Loucy (cell line): Measurements from ENCODE around the gene PYY.
"Not testable (repeated sequence)": the region's sequence is repeated elsewhere in the genome, so short reads cannot be mapped to it uniquely, and the experiment has no call there.

Experiments used
- H2AFZ ChIP-seq: fragments of 200-600 bp; sonication (generic); 2 replicates; pipeline ENCODE4 v1.6.0; 2016; ENCODE audit warnings: antibody characterized with exemption, mild to moderate bottlenecking, low read length, moderate library complexity
- H3F3A ChIP-seq: fragments of 200-600 bp; 2 replicates; pipeline ENCODE4 v1.6.0; 2016; ENCODE audit warnings: antibody characterized with exemption, low read depth, mild to moderate bottlenecking
- H3K27me3 ChIP-seq: fragments of 200-600 bp; sonication (generic); 2 replicates; pipeline ENCODE4 v1.6.1; 2014; ENCODE audit warnings: low read length, mild to moderate bottlenecking; ENCODE audit not compliant: insufficient read depth, poor library complexity, severe bottlenecking
- H3K36me3 ChIP-seq: fragments of 200-600 bp; sonication (generic); 2 replicates; pipeline ENCODE4 v1.6.1; 2016; ENCODE audit warnings: low read length; ENCODE audit not compliant: insufficient read depth
- H3K4me1 ChIP-seq: fragments of 200-600 bp; sonication (generic); 2 replicates; pipeline ENCODE4 v1.5.1; 2014; ENCODE audit warnings: low read length, mild to moderate bottlenecking; ENCODE audit not compliant: insufficient read depth, poor library complexity, severe bottlenecking
- H3K4me2 ChIP-seq: fragments of 200-600 bp; sonication (generic); 2 replicates; pipeline ENCODE4 v1.6.0; 2014; ENCODE audit warnings: antibody characterized with exemption, low read length, low read depth, mild to moderate bottlenecking; ENCODE audit not compliant: poor library complexity, severe bottlenecking
- H3K4me3 ChIP-seq: fragments of 200-600 bp; sonication (generic); 2 replicates; pipeline ENCODE4 v1.5.1; 2014; ENCODE audit warnings: low read length, mild to moderate bottlenecking, mixed read lengths; ENCODE audit not compliant: poor library complexity, severe bottlenecking
- H3K79me2 ChIP-seq: fragments of 200-600 bp; sonication (generic); 2 replicates; pipeline ENCODE4 v1.6.1; 2014; ENCODE audit warnings: low read length; ENCODE audit not compliant: insufficient read depth
- H3K9ac ChIP-seq: fragments of 200-600 bp; sonication (generic); 2 replicates; pipeline ENCODE4 v1.6.0; 2014; ENCODE audit warnings: mild to moderate bottlenecking, low read depth, low read length, moderate library complexity; ENCODE audit not compliant: poor library complexity, severe bottlenecking
- H3K9me2 ChIP-seq: fragments of 200-600 bp; sonication (generic); replicated peaks from 2 replicates; pipeline ENCODE4 v1.6.1; 2016; ENCODE audit warnings: low read depth, low read length, mixed read lengths
- H3K9me3 ChIP-seq: fragments of 200-600 bp; sonication (generic); 2 replicates; pipeline ENCODE4 v1.6.1; 2014; ENCODE audit warnings: mild to moderate bottlenecking, antibody characterized with exemption, low read length, low read depth; ENCODE audit not compliant: insufficient read depth
- H4K20me1 ChIP-seq: fragments of 200-600 bp; sonication (generic); 2 replicates; pipeline ENCODE4 v1.6.0; 2014; ENCODE audit warnings: antibody characterized with exemption, low read length, mild to moderate bottlenecking; ENCODE audit not compliant: insufficient read depth, poor library complexity, severe bottlenecking
- CTCF ChIP-seq: fragments of 200-600 bp; sonication (generic); conservative IDR thresholded peaks from 2 replicates; pipeline ENCODE4 v1.5.1; 2014; ENCODE audit warnings: mild to moderate bottlenecking, antibody characterized with exemption, low read length
- EZH2phosphoT487 ChIP-seq: fragments of 200-600 bp; IDR thresholded peaks from 2 replicates; pipeline ENCODE4 v1.6.1; 2018; ENCODE audit warnings: antibody characterized with exemption, mild to moderate bottlenecking, moderate library complexity, borderline replicate concordance

Gene PYY

GRCh38 chr17:43974382-43975266, 20.9 kb upstream of the PYY start:
- H2AFZ ChIP-seq: no peak overlapping the region
- no peaks in the 10 kb centered on the region for H3K36me3 ChIP-seq
- H3K4me3 ChIP-seq: no peak overlapping the region
- H3K79me2 ChIP-seq: no peaks in the 10 kb centered on the region
- H3K27me3 ChIP-seq: no peaks in the 10 kb centered on the region
- no peak for TF ChIP-seq EZH2phosphoT487
- TF ChIP-seq CTCF: no peak
- H3F3A ChIP-seq: no peaks in the 10 kb centered on the region
- H3K9me3 ChIP-seq: no peaks in the 10 kb centered on the region
- H3K9me2 ChIP-seq: no peaks in the 10 kb centered on the region
- H3K9ac ChIP-seq: no peak overlapping the region
- no peak overlapping the region for H3K4me2 ChIP-seq
- no peaks in the 10 kb centered on the region for H4K20me1 ChIP-seq
- H3K4me1 ChIP-seq: no peaks in the 10 kb centered on the region

DNA sequence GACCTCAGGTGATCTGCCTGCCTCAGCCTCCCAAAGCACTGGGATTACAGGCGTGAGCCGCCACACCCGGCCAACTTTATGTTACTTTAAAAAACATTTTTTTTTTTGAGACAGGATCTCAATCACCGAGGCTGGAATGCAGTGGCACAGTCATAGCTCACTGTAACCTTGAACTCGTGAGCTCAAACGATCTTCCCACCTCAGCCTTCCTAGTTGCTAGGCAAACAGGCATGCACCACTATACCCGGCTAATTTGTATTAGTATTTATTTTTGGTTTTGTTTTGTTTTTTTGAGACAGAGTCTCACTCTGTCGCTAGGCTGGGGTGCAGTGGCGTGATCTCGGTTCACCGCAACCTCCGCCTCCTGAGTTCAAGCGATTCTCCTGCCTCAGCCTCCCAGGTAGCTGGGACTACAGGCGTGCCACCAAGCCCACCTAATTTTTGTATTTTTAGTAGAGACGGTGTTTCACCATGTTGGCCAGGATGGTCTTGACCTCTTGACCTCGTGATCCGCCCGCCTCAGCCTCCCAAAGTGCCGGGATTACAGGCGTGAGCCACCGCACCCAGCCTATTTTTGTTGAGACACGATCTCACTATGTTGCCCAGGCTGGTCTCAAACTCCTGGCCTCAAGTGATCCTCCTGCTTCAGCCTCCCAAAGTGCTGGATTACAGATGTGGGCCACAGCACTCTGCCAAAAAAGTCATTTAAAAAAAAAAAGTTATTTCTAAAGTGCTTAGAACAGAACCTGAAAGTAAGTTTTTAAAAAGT, 18.9 kb upstream of the PYY start:
- H3K4me3 ChIP-seq, H3K4me1 ChIP-seq, H3K27me3 ChIP-seq, H3K9ac ChIP-seq, H3F3A ChIP-seq, H3K79me2 ChIP-seq, H2AFZ ChIP-seq, H3K9me2 ChIP-seq, H3K4me2 ChIP-seq, H3K9me3 ChIP-seq, H3K36me3 ChIP-seq, H4K20me1 ChIP-seq: not testable (repeated sequence)

DNA sequence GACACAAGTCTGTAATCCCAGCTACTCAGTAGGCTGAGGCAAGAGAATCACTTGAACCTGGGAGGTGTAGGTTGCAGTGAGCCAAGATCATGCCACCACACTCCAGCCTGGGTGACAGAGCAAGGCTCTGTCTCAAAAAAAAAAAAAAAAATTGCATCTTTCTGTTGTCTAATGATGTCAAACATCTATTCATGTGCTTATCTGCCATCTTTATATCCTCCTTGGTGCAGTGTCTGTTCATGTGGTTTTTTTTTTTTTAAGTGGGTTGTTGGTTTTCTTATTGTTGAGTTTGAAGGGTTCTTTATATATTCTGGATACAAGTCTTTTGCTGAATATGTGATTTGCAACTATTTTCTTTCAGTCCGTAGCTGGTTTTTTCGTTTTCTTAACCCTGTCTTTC, 17.7 kb upstream of the PYY start:
- H3F3A ChIP-seq, H2AFZ ChIP-seq, H3K36me3 ChIP-seq, H3K79me2 ChIP-seq, H3K4me3 ChIP-seq, H3K4me1 ChIP-seq, H3K4me2 ChIP-seq, H3K9me2 ChIP-seq, H3K9ac ChIP-seq, H4K20me1 ChIP-seq, H3K9me3 ChIP-seq, H3K27me3 ChIP-seq: not testable (repeated sequence)

DNA sequence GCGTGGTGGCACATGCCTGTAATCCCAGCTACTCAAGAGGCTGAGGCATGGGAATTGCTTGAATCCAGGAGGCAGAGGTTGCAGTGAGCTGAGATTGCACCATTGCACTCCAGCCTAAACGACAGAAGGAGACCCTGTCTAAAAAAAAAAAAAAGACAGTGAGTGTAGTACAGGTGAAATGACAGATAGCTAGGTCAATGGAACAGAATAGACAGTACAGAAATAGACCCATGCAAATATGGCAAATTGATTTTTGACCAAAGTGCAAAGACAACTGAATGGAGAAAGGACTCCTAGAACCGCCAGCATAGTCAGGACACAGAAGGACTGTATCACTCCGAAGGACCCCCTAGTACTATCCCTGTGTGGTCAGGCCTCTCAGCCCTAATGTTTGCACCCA, 16.6 kb upstream of the PYY start:
- Histone ChIP-seq H3K4me1 (no peaks in the 10 kb centered on the region), H3K79me2 (no peaks in the 10 kb centered on the region), H4K20me1 (no peaks in the 10 kb centered on the region), H3F3A (no peaks in the 10 kb centered on the region), H3K9me2 (no peaks in the 10 kb centered on the region), H3K36me3 (no peaks in the 10 kb centered on the region), H3K9me3 (no peaks in the 10 kb centered on the region), H2AFZ (no peak overlapping the region), H3K27me3 (no peaks in the 10 kb centered on the region), H3K4me3 (no peak overlapping the region), H3K9ac (no peak overlapping the region), H3K4me2 (no peak overlapping the region)
- no peak for TF ChIP-seq CTCF
- TF ChIP-seq EZH2phosphoT487: no peak
